Stimulated activated CD4-positive, alpha-beta T cell treated with anti-CD3 and anti-CD28 coated beads, Interleukin-12 subunit alpha, Interleukin-12 subunit beta, amount 100 ng/mL, for 24 hours (primary cell): ENCODE results near the gene CETN1.

Source experiments
- DNase-seq, 2 experiments: peaks; one replicate each; pipeline ENCODE4 v3.0.0-alpha.2; 2020; ENCODE audit warnings: low read depth in 2 of 2

CETN1 gene

DNA sequence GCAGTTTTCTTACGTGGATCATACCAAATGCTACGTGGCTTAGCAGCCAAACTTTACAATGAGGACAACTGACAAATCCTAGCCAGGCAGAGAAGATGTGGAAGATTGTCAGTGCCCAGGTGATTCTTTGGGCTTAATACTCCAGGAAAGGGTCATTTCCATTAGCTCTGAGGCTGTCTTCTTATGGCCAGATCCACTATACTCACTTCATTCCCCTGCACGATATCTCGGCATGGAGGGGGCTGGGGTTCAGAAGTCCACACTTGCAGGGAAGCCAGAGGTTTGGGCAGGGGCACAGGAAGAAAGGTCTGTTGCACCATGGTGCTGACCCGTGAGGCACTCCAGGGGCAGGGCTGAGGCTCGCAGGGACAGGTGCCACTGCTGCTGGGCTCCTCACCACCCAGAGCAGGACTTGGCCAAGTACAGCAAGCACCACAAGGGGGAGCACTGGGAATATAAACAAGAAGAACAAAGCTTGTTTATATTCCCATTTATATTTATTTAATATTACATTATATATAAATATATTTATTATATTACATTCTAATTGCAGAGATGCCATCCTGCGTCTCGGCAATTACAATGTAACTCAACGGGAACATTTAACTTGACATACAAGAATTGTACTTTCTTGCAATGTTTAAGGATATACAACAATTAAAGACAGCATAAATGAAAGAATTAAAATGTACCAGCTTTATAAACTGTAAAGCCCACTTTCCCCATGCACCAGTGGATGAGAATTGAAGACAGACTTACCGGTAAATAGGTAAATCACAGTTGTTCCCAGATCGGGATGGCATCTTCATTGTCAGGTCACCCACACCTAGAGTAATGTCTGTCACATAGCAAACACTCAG, 43.8 kb downstream of the CETN1 start:
- peak; percentile 12 to 58 for DNase-seq

- no peak for DNase-seq
These were observed 47.1 kb downstream of the CETN1 start for GRCh38 chr18:627231-627630.

DNA sequence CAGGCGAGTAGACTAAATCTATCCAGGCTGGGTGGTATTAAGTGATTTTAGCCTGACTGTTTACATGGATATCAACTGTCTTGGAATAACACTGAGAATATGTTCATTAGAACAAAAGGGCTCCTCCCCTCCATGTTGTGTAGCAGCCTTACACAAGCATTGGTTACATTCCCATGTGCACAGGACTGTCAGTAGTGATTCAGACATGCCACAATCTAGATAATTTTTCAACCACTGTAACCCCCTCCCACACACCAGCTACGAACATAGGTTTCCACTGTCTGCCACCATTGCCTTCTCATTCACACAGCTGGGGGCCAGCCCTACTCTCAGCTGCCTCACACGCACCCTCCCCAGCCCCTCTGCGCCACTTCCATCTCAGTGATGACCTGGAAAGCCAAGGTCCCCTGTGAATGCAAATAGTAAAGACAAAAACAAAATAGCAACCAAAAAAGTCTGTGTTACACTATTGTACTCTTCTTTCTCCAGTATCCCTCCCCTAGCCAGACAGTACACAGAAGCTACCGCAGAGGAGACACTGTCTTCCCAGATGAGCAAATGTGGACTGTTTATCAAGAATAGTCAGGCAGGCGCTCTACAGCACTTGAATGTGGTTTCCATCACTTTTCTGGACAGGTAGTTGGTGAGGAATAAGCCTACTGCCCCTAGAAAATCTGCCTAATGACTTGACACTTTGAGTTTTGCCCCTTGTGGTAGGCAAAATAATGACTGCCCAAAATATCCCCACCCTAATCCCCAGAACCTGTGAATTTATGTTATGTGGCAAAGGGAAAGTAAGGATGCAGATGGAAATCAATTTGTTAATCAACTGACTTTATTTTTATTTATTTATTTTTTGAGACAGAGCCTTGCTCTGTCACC, 49.3 kb downstream of the CETN1 start:
- DNase-seq = no peak

- DNase-seq = no peak
These were observed 51.4 kb downstream of the CETN1 start for GRCh38 chr18:631560-631959.
